GM21529 (cell line): ENCODE results near the gene PDE3B.
"Not testable (repeated sequence)": the region's sequence is repeated elsewhere in the genome, so short reads cannot be mapped to it uniquely, and the experiment has no call there.

Experiments used
- ATAC-seq: cut with Tn5 transposase; IDR thresholded peaks from one replicate; pipeline ENCODE4 v1.9.1; 2021; ENCODE audit not compliant: unreplicated experiment

Gene PDE3B

GRCh38 chr11:14881576-14882193 is 238.1 kb downstream of the PDE3B start:
- ATAC-seq: no peak

DNA sequence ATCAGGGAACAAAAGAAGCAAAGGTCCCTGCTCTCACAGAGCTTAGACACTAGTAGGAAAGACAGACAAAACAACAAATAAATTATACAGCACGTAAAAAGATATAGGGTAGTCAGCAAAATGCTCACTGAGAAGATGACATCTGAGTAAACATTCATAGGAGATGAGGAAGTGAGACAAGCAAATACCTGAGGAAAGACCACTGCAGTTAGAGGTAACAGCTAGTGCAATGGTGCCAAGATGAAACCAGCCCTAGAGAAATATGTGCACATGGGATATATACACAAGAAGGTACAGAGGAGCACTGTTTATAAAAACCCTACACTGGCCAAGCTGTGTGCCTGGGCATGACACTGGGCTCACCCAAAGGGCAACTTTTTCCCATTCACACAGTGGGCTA is 238.6 kb downstream of the PDE3B start:
- ATAC-seq: no peak

DNA sequence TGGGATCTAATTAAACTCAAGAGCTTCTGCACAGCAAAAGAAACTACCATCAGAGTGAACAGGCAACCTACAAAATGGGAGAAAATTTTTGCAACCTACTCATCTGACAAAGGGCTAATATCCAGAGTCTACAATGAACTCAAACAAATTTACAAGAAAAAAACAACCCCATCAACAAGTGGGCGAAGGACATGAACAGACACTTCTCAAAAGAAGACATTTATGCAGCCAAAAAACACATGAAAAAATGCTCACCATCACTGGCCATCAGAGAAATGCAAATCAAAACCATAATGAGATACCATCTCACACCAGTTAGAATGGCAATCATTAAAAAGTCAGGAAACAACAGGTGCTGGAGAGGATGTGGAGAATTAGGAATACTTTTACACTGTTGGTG is 240.1 kb downstream of the PDE3B start:
- not testable (repeated sequence) for ATAC-seq

DNA sequence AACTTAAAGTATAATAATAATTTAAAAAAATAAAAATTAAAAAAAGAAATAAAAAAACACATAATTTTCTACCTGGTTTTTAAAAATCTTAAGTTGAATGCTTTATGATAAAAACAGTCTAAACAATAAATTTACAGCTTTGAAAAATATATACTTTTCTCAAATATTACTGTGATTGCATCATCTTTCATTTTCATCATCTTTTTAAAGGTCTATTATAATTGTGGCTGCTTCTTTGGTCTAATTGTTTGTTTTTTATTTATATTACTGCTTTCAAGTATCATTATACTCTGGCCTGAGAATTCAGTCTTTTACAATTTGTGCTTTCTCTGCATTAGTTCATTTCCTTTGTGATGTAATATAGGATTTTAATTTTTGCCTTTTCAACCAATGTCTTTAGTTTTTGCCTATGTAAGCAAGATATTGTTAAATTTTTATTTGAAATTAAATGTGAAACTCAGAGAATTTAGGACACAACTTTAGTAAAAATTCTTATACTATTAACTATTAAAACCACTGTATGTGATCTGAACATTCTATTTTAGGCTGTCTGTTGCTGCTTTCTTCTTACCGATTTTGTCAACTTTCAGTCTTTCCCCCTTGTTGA is 241.2 kb downstream of the PDE3B start:
- no peak for ATAC-seq

DNA sequence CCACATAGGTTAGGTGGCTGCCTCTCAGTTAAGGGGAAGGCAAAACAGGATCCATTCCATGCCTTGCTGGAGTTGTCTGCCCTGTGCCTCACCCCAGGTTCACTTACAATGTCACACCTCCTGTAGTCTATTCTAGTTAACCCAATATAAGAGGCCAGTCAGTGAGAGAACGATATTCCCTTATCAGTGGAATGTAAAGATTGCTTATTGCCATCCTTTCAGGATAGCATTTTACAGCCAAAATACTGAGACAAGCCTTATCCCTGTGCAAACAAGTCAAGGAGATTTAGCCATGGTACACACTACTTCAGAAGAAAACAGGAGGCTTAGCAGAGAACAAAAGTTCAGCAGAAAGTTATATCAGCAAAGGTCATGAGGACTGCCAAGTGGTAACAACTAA is 242.9 kb downstream of the PDE3B start:
- no peak for ATAC-seq

GRCh38 chr11:14891143-14892035 is 247.8 kb downstream of the PDE3B start:
- peak; percentile 54 for ATAC-seq

DNA sequence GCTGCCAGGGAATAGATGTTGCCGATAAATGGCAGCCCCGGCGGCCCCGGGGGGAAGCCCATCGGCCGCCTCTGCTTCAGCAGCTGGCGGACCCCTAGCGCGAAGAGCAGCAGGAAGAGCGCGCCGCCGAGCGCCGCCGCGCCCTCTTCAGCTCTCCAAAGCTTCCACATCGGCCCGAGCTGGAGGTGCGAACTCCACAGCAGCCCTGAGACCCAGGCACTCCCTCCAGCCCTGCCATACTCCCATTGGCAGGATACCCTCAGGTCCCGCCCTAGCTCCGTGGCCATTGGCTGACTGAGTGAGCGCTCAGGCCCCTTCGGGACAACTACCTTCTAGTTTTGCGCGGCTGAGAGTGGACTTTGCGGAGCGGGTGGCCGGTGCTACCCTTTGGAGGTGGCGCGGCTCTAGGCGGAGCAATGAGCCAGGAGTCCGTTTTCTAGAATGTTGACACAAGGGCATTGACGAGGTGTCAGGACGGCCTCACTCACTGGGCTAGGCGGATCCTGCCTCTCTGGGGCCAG is 248.5 kb downstream of the PDE3B start, which contains the start of gene CYP2R1:
Gene CYP2R1 (minus strand): TSS at position 196 of the 521 bp plus-strand sequence. CDS start 26 bp downstream, at position 170.
- ATAC-seq: peak; percentile 94

DNA sequence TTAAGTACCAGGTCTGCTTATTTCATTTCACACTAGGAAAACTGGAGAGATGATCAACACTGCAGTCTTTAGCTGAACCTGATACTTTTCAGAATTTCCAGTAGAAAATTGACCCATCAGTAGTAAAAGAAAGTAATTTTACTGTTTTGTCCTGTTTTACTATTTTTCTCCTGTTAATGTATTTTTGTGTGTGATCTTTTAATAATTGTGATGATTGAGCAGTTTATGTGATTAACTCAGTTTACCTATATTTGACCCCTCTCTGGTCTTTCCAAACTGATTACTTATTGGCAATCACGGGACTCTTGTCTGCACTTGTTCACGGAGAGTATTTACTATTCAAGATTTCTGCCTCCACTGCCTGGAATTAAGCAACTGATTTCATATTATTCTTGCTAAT is 249.0 kb downstream of the PDE3B start:
- ATAC-seq: no peak

DNA sequence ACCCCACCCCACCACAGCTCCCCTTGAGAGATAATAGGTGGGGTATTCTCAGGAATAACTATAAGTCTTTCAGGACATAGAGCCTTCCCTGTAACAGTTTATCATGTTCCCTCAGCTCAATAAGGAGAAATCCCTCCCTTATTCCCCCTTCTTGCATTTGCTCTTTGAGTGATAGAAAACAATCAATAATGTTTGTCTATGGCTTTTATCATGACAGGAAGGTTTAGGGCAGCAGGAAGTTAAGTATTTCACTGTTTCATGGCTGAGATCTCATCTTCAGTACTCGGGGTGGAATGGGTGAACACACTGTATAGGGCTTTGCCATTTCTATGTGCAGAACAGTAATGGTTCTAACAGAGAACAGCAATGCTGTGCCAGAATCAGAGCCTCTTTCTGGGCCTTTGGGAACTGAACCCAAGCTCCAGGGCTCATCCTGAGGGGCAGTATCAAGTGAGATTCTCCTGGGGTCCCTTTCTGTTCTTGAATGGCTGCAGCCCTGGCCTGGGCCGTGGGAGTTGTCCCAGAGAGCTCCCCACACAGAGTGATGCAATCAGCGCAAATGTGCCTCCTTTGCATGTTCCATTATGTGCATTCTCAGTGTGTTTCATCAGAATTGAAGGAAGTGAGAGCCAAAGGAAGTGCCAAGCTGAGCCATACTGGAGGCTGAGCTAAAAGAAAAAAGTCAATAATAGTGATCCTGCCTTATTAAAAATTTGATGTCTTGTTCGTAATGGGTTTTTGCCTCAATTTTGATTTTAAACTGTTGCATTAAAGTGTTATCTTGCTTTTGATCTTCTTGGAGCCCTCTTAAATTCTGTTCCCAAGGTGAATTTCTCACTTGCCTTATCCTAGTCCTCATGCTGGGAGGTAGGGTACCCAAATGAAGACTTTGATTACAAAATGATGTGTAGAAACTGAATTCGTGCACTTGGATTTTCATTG is 251.3 kb downstream of the PDE3B start:
- ATAC-seq: no peak

DNA sequence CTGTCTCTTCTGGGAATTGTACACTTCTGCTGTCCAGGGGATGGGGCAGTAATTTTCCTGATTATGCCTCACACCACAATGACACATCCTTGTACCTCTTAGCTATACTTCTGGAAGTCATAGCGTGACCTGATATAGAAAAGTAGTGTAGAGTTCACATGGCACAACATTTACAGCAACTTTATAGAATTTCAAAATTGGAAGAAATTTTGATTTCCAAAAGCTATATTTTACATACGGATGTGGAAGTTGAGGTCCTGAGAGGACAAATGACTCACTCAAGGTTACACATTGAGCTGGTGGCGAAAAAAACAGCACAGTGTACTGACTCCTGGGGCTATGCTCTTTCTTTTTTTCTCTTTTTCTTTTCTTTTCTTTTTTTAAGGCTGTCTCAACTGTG is 254.8 kb downstream of the PDE3B start:
- no peak for ATAC-seq

DNA sequence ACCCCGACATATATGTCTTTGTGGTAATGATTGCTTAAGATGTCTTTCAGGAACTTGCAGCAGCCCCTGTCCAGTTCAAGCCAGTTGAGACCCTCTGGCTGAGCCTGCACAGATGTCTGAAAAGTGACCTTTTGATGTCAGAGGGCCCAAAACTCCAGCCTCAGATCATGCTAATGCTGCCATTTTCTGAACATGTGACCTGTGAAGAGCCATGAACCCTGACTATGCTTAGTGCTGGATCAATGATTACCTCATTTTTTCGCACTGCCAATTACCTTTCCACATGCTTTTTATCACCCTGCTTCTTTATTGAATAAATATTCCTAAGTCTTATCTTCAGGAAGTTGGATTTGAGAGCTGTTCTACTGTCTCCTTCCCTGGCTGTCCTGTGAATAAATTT is 255.3 kb downstream of the PDE3B start:
- ATAC-seq: no peak

- ATAC-seq: no peak
Measured at GRCh38 chr11:14902650-14903350, 259.2 kb downstream of the PDE3B start.

DNA sequence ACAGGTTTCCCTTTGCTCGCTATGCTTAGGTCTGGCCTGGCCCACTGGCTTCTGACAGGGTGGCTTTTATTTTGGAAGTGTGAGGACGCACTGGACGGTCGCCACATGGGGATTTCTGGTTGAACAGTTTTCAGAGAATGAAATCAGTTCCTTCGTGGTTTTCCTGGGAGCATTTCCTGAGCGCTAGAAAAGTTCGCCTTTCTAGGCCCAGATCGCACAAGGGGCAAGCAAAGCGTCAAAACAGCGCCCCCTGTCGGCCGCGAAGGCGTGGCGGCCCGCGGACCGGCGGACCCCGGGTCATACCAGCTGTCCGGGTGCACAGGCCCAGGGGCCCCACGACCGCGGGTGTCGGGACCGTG is 261.1 kb downstream of the PDE3B start:
- peak; percentile 48 for ATAC-seq

DNA sequence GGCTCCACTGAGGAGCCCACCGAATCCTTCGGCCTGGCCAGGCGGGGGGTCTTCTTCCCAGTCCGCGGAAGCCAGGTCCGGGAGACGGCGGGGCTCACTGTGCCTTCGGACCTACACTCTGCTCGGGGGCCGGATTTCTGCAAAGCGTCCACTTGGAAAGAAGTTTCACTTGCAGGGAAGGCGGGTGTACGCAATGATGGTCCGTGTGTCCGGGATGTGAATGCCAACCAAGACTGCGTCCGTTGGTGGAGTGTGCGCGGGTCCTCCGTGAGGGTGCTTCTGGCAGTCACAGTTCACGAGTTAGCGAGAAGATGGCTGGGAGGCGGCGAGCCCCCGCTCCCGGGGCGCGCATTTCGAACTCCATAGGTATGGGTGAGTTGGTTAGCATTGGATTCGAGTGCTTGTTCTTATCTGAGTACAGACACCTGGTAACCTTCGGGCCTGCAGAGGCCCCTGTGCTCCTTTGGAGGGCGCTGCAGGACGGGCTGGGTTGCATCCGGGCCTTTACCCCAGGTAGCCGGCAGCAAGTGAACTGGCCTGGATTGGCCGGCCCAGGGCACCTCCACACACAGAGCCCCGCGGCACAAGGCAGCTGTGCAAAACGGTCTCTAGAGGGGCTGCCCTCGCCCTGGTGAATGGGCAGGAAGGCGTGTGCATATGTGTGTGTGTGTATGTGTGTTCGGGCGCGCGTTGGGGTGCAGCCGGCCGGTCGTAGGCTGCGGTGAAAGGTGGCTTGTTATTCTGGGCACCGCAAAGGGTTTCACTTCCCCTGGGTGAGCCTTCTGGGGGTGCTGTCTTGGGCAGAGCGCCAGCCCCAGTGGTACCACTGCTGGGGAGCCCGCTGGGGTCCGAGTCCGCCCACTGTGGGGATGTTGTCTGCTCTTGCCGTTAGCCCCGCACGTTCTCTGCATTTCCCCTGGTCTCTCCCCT is 261.8 kb downstream of the PDE3B start:
- ATAC-seq: peak; percentile 57

DNA sequence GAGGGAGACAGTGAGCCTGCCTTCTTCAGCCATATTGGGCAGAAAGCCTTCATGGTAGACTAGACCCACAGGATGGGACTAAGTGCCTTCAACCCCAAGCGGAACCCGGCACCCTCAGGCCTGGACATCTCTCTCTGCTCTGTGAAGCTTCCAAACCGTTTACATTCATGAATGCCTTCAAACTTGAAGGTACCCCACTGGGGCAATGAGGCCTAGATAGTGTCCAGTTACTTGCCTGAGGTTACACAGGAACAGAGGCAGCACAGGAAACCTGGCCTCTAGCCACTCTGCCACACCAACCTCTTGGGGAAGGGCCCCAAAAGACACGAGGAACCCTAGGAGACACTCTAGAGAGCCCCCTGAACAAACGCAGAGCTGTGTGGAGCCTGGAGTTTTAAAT is 263.0 kb downstream of the PDE3B start:
- ATAC-seq: no peak

DNA sequence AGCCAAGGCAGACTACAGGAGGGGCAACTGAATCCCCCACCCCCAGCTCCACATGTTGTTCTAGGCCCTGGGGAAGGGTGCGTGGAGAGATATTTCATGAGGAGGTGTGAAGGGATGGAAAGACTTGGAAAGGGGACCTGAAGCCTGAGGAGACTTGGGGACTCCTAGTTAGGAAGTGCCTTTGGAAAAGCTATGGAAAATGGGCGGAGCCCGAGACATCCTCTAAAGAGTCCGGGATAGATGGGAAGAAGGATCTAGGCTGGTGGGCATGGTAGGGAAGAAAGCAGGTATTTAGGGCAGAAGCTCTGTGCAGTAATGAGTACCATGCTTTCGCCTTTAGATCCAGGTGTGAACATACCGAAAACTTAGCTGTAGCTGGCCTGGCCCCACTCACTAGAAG is 263.4 kb downstream of the PDE3B start:
- ATAC-seq: no peak

GRCh38 chr11:14907411-14908213 is 264.0 kb downstream of the PDE3B start:
- ATAC-seq: peak; percentile 49

GRCh38 chr11:14908214-14908880 is 264.7 kb downstream of the PDE3B start:
- ATAC-seq: peak; percentile 23
